CD1c-positive myeloid dendritic cell (primary cell): ENCODE measurements around the gene LRRC25.

Source experiments
- DNase-seq: peaks from one replicate; pipeline ENCODE4 v3.0.0-alpha.2; 2016; ENCODE audit errors: extremely low spot score

LRRC25 gene

DNA sequence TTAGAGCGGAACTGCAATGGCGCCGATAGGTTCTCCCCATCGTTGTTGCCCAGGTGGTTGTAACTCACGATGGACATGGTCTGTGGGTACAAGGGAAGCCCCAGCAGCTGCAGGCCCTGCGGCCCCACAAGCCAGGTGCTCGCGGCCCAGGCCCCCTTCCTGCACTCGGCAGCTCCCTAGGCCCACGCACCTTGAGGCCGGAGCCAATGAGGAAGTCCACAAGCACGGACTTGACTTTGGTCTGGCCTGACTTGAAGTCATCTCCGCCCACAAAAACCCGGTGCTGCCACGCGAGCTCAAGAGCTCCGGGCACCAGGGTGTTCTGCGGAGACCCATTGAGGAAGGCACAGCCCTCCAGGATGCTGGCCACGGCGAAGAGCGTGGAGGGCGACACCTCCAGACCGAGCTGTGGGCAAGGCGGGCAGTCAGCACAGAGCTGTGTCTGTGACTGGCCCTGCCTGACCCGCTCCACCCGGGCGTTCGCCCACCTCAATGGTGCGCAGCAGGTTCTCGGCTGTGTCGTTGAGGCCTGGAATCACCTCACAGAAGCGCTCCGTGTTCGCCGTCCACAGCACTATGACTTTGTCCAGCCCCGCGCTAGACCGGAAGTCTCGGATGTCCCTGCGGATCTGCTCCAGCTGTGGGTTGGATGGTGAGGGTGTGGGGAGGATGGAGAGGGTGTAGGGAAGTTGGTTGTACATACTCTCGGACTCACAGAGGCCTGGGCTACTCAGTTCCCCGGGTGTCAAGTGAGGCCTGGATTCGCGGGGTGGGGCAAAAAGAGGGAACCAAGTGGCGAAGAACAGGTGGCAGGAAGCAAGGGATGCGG, 38.6 kb upstream of the LRRC25 start:
- peak; percentile 90 for DNase-seq

DNA sequence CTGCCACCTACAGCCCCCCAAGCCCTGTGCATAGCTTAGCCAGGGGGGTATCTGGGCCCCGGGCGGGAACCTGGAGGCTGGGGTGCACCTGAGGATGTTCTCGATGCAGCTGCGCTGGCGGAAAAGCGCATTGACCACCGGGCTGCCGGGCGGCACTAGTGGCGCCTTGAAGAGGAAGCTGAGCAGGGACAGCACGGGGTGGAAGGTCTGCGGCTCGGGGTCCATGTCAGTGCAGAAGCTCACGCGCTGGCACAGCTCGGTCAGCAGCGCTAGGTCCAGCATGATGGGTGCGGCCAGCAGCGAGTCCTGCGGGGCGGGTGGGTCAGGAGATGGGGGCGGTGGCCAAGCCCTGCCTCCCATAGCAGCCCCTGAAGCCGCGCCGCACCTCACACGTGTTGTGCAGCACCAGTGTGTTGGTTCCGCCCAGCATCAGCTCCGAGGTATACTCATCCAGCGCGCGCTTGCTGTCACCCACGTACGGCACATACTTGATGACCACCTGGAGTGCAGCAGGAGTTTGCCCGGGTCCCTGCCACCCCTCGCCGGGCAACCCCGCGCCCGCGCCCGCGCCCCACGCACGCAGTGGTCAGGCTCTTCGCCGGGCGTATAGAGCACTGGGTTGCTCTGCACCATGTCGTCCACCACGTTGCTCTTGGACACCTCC, 37.9 kb upstream of the LRRC25 start:
- peak; percentile 37 for DNase-seq

DNA sequence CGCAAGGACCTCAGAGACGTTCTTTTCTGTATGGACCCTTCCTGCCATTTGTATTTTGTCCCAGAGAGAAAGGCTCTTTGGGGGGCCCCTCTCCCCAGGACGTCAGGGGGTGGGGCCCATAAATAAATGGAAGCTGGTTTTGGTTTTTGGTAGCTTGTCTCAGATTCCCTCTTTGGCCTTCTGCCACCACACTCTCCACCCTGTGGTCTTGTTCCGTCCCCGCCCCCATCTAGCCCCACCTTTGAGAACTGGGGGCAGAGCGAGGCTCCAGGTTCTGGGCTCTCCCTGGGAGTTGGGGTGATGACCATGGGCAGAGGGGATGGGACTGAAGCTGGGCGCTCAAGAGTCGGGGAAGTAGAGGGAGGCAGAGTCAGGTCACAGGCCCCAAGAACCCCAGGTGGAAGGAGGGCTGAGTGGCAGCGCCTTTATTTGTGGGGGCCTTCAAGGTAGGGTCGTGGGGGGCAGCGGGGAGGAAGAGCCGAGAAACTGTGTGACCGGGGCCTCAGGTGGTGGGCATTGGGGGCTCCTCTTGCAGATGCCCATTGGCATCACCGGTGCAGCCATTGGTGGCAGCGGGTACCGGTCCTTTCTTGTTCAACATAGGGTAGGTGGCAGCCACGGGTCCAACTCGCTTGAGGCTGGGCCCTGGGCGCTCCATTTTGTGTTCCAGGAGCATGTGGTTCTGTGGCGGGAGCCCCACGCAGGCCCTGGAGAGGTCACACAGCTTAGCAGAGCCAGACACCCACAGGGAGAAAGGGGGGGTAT, 37.2 kb upstream of the LRRC25 start:
- no peak for DNase-seq

DNA sequence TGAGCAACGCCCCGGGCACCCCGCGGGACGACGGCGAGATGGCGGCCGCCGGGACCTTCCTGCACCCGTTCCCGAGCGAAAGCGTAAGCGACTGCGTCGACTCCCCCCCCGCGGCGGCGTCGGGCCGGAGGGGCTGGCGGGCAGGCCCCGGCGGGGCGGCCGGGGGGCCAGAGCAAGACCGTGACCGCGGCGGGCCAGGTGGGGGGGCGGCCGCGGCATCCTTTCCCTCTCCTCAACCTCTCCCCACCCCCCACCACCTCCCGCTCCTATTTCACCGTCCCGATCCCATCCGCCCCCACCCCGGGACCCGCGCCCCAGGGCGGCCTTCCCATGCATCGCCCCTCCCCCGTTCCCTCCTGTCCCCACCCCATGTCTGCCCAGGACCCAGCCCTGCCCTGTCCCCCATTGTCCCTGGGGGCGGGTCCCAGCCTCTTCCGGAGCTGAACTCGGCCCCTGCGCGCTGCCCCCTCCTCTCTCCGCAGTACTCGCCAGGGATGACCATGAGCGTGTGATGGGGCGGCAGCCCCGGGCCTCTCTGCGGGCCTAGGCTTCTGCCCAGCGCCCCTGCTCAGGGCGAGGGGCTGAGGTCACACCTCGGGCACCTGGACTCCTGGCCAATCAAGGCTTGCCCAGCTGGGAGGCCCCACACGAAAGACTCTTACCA, 36.4 kb upstream of the LRRC25 start:
- no peak for DNase-seq

DNA sequence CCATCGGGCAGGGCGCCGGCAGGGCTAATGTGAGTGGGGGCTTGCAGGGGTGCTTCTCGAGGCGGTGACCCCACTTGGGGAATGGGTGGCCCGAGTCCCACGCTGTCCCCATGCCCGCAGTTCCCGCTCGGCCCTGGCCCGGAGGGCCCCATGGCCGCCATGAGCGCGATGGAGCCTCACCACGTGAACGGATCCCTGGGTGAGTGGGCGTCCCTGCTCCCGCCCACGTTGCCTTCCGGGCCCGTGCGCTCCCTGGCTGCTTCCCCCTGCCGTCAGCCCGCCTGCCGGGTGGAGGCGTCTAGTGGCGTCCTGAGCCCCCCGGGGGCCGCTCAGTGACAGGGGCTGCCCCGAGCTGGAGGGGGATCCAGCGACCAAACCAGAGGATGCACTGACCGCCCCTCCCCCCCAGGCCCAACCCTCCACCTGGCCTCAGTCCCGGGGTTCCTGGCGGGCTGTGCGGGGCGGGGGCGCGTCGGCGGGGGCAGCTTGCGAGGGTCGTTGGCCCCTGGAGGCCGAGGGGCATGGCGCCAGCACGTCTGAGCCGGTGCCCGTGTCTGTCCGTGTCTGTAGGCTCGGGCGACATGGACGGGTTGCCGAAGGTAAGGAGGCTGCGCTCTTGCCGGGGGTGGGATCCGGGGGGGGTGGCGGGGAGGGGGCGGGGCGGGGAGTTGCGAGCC, 35.7 kb upstream of the LRRC25 start:
- DNase-seq: peak; percentile 69

DNA sequence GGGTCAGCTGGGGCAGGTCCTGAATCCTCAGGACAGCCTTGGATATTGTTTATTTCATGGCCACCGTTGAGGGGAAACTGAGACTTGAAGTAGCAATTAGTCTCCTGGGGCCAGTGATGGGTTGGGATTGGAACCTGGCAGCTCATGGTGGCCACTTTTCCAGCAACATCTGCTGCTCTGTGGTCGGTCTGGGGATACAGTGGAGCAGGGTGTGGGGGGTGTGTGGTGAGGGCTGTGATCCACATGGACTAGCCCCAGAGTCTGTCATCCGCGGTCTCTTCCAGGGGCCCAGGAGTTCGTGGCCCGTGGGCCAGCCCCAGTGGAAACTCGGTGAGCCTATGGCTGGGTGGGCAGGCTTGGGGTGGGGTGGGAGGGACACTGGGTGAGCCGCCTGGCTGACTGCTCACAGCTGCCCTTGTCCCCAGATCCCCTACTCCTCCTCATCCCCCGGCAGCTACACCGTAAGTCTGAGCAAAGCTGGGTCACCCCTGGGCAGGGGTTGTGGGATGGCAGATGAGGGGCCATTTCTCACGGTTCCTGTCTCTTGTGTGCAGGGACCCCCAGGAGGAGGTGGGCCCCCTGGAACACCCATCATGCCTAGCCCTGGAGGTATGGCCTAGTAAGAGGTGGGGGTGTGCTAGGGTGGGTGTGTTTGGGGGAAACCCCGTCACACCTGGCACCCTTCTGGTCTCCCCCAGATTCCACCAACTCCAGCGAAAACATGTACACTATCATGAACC, 35.0 kb upstream of the LRRC25 start:
- no peak for DNase-seq

DNA sequence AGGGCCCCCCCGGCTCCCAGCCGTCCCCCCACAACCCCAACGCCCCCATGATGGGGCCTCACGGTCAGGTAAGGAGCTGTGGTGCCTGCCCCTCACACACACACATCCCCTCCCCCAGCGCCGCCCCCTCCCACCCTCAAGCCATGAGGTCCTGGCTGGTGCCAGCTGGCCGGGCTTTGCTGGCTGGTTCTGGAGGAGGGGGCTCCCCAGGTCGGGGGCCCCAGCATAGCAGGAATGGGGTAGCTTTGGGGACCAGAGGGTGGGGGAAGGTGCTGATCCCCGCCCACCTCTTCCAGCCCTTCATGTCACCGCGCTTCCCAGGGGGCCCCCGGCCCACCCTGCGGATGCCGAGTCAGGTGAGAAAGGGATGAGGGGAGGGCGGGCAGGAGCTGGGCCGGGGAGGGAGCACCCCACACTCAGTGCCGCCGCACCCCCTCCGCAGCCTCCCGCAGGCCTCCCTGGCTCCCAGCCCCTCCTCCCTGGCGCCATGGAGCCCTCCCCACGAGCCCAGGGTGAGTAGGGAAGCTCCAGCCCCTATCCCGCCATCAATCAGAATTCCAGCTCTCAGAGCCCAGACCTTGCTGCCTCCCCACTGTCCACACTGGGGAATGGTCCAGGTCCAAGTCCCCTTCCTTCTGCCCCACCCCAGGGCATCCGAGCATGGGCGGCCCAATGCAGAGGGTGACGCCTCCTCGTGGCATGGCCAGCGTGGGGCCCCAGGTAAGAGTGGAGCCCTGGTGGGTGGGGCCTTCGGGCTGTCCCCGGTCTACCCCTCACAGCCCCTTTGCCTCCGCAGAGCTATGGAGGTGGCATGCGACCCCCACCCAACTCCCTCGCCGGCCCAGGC, 34.2 kb upstream of the LRRC25 start:
- no peak for DNase-seq

DNA sequence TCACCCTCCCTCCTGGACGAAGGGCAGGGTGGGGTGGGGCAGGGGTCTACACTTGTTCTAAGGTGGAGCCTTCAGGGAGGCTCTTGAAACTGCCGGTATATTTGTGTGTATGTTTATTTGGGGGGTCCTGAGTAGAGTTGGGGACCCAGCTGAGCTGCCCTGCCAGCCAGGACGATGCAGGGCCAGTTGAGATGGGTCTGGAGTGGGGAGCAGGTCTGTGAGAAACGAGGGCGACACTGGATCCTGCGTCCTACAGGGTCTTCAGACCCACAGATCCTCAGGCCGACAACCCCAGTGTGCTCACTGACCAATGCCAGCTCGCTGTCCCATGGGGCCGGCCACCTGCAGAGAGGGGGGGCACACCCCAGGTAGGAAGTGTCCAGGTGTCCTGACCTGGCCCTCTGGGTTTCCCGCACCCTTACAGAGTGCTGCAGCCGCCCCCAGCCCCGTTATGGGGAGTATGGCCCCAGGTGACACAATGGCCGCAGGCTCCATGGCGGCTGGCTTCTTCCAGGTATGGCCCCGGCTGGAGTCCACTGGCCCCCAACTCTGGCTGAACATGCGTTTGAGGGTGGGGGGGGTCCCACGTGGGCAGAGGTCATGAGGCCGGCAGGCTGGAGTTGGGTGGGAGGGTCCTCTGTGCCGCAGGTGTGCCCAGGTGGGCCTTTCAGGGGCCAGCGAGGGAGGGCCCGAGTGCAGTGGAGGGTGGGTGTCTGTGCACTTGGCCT, 33.2 kb upstream of the LRRC25 start:
- no peak for DNase-seq

DNA sequence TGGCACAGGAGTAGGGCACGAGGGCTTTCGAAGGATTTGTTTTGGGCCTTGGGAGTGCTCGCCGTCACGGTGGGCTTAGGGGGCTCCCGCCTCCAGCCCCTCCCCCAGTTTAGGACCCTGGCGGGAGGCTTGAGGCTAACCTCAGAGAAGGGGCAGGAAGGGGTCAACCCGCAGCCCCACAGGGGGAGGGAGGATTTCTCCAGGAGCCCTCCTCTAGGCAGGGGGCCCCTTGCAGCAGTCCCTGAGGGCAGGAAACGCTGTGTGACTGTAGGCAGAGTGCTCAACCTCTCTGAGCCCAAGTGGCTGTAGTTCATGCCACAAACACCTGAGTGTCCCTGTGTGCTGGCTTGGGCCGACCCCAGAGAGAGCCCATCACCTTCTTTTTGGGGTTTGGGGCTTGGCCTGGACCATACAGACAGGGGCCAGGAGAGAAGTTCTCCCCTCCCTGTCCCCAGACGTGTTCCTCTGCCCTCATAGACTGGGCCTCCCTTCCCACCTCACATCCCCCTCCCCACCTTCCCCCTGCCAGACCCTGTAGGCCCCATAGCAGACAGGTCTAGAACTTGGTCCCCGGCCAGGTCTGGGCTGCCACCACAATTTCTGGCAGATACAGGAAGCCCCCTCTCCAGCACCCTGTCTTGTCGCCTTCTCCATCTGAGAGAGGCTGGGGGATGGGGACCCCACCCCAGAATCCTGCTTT, 32.4 kb upstream of the LRRC25 start:
- DNase-seq: no peak

DNA sequence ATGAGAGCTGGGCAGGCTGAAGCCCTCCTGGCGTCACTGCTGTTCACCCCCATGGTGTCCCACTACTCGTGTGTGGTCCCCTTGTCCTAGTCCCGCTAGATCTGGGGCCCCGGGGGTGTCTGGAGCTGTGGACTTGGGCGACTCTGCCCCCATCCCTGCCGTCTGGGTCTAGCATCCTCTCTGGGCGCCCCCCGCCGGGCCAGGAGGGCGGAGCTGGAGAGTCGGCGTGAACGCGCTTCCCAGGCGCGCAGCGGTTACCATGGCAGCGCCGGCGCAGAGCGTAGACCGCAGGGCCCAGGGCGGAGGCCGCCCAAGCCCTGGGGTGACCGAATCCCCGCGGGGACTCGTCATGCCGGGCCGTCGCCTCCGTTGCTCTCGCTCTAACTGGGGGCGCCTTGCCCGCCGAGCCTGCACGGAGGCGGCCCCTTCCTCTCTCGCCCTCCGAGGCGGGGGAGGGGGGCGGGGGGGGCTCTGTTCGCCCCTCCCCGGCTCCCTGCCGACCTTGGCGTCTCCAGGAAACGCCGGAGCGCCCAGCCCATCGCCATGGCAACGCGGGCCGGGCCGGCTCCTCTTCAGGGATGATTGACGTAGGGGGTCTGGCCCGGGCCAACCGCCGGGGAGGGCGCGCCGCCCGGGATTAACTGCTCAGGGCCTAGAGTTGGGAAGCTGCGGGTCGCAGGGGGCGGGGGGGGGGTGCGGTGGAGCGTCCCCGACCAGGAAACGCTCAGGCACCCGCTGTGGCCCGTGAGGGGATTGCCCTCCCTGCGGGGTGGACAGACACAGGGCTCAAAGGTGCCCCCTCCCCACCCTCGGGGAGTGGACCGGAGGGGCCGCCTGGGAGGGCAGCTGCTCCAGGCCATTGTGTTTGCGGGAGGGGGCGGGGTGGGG, 31.6 kb upstream of the LRRC25 start:
- peak; percentile 89 for DNase-seq

DNA sequence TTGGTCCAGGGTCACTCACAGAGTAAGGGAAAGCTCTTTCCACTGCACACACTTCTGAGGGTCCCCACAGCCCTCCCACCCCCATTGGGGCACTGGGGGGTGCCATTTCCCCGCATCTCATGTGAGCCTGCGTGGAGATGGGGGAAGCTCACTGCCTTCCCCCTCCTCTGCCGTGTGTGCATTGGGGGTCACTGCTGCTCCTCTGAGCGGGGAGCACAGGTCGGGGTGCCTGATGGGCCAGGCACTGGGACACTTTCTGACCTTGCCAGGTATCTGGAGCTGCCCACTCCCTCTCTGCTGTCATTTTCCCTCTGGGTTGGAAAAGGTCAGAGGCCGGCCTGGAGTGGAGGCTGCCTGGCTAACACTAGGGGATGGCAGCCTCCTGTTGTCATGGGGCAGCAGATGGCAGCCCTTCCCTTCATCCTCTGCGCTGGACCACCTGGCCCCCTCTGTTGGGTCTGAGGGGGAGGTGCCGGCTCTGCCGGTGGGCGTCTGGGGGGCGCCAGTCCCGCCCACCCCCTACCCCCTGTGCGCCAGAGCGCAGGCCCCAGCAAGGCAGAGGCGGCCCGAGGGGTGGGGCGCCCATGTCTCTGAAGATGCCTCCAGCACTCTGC, 30.9 kb upstream of the LRRC25 start:
- DNase-seq: no peak

DNA sequence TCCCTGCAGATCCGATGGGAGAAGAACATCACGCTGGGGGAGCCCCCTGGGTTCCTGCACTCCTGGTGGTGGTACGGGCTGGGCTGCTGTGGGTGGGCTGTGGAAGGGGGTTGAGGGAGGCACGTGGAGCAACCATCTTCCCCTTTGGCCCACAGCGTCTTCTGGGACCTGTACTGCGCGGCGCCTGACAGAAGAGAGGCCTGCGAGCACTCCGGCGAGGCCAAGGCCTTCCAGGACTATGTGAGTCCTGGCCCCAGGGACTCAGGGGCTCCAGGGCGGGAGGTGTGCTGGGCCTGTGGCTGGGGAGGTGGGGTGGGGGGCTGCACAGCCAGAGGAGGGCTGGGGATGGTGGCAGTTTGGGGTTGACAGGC, 30.3 kb upstream of the LRRC25 start:
- no peak for DNase-seq

DNA sequence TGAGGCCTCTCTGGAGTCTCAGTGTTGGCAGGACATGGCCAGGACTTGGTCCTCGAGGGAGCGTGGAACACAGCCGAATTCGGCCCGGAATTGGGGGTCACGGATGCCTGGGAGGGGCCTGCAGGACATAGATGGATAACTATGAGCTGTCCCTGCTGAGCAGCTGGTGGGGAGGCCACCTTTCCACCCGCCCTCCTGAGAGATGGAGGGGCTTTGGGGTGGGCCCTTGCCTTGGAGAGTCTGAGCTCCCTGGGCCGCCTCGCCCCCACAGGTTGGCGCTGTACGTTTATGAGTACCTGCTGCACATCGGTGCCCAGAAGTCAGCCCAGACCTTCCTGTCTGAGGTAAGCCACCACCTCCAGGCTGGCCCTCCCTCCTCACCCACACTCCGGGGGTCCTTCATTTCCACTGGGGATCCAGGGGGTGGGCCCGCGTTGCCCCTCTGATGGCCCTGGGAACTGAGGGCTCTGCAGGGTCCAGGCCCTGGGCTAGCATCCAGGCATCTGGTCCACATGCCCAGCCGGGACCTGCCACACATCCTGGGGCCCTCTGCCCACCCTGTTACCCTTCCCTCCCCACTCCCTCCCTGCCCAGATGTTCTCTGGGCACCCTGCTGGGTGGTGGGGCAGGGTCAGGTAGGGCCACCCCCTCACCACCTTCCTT, 29.8 kb upstream of the LRRC25 start:
- no peak for DNase-seq

DNA sequence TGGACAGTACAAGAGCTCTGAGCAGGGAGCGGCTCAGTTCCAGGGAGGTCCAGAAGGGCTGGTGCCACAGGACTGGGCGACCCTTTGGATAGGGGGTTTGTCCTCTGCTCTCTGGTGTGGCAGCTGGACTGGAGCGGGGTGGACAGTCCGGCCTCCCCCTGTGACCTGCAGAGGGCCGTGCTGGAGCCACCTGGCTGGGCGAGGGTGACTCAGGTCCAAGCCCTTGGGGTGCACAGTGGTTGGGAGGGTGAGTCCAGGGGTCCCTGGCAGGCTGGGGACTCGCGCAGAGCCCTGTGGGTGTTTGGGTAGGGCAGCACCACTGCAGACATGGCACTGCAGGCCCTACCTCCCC, 29.0 kb upstream of the LRRC25 start:
- no peak for DNase-seq

DNA sequence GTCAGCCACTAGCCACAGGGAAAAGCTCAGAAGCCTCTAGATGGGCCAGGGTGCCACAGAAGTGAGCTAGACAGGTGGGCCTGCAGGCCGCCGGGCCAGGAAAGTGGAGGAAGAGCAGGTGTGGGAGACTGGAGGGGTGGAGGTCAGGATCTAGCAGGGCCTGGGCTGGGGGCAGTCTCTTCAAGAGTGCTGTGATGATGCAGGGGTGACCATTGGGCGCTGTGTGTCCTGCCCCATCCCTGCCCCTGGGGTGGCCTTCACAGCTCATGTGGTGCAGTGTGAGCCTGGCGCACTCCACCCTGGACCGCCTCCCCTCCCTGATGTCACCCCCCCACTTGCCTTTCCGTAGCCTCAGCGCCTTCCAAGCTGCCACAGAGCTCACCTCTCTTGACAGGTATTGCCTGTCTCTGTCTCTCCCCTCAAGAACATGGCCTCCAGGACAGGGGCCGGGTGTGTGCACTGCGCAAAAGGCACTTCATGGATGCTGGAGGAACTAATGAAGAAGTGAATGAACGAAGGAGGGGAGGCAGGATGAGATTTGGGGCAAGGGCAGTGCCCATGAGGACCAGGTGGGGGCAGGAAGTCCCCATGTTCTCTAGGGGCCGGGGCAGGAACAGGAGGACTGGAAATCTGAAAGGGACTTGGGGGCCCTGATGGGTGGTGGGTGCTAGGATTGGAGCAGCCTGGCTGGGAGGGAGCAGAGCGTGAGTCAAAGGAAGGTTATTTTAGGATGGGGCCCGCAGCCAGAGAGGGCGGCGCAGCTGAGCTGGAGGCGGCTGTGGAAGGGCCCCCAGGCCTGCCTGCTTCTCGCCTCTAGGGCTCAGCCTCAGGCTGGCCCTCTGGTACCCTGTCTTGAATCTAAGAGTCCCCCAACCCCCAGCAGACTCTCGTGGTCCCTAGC, 28.3 kb upstream of the LRRC25 start:
- DNase-seq: no peak
